Measurements from ENCODE around the gene PPP1R13L.
"Not testable (repeated sequence)": the region's sequence is repeated elsewhere in the genome, so short reads cannot be mapped to it uniquely, and the experiment has no call there.

The PPP1R13L gene

DNA sequence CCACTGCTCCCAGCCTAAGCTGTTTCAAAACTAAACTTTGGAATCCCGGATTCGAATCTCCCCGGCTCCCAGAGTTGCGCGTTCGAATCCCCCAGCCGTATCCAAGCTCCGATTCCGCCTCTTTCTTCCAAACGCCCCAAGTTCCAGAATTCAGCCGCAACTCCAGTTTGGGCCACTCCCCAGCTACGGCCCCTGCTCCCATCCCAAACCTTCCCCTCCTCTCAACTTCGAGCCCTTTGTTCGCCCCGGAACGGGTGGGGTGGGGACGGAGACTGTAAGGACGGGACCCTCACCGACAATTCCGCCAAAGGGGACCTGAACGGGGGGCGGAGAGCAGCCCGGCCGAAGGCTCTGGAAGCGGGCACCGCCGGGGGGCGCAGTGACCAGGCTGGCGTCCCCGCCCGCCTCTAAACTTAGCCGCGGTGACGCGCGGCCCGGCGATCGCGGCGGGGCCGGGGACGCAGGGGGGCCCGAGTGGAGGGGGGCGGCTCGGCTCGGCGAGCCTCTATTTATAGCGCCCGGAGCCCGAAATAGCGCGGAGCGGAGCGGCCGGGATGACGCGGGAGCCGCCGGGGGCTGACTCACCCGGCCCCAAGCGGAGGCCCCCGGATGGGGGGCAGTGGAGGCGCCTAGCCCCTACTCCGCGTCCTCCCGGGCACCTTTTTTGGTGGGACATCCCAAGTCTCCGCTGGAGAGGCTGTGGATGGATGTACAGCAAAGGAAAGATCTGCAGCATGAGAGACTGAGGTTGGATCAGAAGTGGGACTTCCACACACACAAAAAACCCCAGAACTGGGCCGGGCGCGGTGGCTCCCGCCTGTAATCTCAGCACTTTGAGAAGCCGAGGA lies 23.7 kb upstream of the PPP1R13L start:
- DNase-seq = peak; percentile 16

DNA sequence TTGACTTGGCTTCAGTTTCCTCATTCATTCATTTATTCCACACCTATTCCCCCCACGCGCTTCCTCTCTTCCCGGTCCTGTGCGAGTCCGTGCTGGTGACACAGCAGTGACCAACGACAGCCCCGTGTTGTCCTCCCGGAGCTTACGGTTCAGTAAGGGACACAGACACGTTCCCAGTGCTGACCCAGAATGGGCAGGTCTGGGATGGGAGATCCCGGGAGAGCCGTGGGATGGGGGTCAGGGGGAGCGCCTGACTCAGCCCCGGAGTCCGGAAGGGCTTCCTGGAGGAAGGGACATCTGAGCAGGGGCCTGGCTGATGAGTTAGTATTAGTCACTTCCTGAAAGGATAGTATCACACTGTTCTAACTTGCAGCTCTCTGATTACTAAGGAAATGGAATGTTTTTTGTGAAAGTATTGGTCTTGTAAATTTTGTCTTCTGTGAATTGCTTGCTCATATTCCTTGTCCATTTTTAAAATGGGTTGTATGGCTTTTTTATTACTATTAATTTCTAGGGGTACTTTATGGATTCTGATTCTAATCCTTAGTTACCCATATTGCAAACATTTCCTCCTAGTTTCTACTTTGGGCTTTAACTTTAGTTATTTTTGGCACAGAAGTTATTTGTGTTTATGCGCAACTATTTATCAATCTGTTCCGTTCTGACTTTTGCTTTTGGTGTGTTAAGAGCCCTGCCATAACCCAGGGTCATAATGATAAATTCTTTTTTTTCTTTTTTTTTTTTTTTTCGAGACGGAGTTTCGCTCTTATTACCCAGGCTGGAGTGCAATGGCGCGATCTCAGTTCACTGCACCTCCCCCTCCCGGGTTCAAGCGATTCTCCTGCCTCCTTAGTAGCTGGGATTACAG lies 19.6 kb upstream of the PPP1R13L start:
- peak; percentile 45 for DNase-seq

DNA sequence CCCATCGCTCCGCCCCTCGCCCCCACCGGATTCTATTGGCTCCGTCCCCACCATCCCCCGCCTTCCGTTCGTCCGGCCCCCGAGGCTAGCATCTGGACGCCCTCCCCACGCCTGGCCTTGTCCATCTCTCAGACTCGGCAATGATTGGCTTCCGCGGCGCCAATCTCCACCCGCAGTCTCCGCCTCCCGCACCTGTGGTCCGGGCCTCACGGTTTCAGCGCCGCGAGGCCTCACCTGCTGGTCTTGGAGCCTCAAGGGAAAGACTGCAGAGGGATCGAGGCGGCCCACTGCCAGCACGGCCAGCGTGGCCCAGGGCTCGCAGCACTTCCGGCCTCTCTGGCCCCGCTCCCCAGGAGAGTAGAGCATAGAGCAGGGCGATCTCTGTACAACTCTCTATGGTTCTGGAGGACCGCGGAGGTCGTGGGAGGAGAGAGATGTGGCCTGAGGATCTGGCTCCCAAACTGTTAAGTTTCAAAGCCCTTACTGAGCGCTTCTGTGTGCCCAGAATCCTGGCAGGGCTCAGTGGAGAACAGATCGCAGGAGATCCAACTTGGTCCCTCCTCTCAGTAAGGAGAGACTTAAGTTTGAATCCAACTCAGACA lies 18.8 kb upstream of the PPP1R13L start, which contains the start of gene ERCC1:
ERCC1 (minus strand) TSS at position 329 of the 602 bp plus-strand sequence. CDS start 543 bp downstream, outside the sequence.
- DNase-seq = peak; percentile 98

DNA sequence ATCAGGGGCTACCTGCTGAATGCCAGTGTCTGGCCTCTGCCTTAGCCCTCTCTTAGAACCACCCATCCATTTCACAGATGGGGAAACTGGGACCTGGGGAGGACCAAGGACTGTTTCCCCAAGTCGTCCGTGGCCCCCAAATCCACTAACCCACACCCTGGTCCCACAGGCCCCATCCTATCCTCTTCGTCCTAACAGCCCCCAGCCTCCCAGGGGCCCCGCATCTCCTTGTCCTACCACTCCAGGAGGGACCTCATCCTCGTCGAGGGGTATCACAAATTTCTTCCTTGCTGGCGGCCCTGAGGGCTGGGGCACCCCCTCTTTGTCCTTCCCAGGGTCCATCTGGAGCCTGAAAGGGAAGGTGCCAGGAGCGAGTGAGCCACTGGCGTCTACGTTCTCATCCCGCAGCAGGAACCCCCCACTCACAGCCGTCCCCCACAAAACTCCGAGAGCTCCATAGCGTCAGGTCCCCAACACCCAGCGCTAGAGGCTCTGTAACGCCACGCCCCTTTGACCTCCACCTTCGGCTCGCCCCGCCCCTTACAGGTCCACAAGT lies 18.2 kb upstream of the PPP1R13L start:
- no peak for DNase-seq

DNA sequence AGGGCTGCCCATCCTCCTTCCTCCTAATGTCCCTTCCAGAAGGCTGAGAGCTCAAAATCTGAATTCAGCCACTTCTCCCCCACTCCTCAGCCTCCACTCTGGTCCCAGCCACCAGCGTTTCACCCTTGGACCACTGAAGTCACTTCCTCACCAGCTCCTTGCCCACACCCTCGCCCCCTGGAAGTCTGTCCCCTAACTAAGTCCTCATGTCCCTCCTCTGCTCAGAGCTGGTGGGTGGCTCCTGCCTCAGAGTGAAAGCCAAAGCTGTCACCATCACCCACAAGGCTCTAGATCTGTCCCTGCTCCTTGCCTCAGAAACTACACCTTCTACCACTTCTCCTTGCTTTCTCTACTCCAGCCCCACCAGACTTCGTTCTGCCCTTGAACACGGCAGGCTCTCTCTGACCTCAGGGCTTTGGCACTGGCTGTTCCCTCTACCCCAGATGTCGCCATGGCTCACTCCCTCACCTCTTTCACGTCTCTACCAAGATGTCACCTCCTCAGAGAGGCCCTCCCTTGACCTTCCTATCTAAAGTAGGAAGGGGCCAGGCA lies 17.2 kb upstream of the PPP1R13L start:
- no peak for DNase-seq

DNA sequence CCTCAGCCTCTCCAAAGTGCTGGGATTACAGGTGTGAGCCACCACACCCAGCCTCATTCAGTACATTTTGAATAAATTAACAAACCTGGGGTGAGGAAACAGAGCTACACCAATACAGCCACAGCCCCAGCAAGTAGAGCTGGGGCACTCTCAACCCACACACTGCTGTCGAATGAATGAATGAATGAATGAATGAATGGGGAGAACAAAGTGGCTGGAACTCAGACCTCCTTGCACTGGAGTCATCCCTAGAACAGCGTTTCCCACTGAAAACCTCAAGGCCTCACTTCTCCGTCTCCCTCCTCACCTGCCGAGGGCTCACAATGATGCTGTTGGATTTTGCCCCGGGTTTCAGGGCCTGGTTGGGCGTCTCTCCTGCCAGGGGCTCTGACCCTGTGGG lies 16.0 kb upstream of the PPP1R13L start:
- DNase-seq = no peak

DNA sequence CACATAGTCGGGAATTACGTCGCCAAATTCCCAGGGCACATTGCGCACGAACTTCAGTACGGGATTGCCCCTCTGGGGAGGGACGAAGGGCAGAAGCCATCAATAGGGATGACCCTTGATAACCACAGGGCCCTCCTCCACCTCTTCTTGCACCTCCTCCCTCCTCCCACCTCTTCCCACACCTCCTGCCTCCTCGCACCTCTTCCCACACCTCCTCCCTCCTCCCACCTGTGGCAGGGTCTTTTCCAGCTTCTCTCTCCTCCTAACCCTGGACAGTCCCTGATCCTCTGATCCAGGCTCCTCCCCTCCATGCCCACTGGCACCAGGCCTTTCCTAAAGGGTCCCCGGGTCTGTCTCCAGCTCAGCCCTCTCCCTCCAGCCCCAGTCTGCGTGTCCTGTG lies 15.5 kb upstream of the PPP1R13L start:
- no peak for DNase-seq

DNA sequence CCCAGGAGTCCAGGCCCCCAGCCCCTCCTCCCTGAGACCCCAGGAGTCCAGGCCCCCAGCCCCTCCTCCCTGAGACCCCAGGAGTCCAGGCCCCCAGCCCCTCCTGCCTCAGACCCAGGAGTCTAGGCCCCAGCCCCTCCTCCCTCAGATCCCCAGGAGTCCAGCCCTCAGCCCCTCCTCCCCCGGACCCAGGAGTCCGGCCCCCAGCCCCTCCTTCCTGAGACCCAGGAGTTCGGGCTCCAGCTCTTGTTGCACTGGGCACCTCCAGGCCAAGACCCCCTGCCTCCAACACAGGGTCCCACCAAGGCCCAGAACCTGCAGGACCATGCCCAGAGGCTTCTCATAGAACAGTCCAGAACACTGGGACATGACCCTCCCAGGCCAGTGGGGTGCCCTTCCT lies 15.0 kb upstream of the PPP1R13L start:
- no peak for DNase-seq

DNA sequence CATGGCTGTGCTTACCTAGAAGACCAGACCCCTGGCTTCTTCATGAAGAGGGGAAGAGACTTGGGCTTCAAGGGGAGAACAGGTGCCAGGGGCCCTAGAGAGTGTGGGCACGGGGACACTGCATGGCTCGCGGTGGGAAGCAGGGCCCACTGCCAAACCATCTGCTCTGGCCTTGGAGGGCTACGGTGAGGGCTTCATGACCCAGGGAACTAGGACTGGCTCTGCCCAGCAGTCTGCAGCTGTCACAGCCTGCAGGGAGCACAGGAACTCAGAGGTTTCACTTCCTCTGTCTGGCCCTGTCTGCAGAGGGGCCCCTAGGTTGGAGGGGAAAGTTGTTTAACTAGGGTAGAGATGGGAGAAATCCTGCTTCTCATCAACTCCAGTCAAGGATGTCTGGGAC lies 14.5 kb upstream of the PPP1R13L start:
- peak; percentile 92 for DNase-seq

DNA sequence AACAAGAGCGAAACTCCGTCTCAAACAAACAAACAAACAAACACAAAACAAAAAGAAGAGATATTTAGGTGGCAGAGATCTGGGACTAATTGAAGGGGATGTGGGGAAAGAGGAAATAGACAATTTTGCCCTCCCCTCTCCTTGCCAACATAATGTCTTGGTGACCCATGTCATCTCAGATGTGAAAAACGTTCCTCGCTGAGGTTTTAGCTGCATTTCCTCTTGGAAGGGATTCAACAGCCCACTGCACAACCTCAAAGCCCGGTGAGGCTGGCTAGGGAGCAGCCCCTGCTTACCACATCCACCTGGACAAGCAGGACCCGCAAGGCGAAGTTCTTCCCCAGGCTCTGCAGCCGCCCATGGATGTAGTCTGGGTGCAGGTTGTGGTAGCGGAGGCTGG lies 13.9 kb upstream of the PPP1R13L start:
- peak; percentile 76 for DNase-seq

DNA sequence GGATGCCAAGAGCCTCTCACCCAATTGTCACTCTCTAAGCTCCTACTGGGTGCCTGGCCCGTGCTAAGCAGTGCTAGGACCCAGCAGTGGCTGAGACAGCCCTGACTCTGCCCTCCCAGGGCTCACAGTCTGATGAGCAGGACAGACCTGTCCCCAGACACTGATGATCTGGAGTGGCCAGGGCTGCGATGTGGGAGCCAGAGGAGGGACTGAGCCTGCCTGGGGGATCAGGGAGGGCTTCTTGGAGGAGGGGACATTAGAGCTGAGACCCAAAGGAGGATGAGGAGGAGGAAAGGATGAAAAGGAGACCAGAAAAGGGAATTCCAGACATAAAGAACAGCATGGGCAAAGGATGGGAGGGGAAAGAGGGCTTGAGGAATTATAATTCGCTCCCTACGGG lies 12.3 kb upstream of the PPP1R13L start:
- no peak for DNase-seq

DNA sequence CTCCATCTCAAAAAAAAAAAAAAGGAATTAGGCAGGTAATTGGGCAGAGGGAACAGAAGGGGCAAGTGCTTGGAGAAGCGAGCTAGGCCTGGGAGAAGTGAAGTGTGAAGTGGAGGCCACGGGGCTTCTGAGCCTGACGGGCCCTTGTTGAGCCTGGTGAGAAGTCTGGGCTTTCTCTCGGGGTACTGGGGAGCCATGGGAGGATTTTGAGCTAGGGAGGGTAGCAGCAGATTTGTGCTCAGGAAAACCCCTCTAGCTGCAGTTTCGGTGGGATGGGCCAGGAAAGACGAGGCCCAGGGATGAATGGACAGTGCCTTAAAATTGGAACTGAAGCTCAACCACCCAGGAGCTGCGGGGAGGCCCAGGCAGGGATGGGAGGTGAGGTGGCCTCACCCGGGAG lies 9.6 kb upstream of the PPP1R13L start:
- DNase-seq = no peak

DNA sequence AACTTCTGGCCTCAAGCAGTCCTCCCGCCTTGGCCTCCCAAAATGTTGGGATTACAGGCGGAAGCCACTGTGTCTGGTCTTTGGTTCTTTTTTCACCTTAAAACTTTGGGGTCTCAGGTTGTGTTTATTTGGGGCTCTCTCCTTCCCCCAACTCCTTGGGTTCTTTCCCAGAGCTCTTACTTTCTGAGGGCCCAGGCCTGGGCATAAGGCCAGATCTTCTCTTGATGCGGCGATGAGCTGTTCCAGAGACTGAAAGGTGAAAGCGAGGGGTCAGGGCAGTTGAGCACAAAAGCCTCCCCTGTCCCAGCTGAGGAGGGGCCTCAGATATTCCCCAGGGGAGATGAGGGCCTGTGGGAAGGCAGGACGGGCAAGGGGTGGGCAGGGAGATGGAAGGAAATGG lies 8.6 kb upstream of the PPP1R13L start:
- no peak for DNase-seq

DNA sequence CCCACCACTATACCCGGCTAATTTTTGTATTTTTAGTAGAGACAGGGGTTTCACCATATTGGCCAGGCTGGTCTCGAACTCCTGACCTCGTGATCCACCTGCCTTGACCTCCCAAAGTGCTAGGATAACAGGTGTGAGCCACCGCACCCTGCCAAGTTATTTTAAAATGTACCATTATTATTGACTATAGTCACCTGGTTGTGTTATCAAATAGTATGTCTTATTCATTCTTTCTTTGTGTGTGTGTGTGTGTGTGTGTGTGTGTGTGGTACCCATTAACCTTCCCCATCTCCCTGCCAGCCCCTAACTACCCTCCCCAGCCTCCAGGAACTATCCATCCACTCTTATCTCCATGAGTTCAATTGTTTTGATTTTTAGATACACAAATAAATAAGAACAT lies 5.5 kb upstream of the PPP1R13L start:
- not testable (repeated sequence) for DNase-seq

DNA sequence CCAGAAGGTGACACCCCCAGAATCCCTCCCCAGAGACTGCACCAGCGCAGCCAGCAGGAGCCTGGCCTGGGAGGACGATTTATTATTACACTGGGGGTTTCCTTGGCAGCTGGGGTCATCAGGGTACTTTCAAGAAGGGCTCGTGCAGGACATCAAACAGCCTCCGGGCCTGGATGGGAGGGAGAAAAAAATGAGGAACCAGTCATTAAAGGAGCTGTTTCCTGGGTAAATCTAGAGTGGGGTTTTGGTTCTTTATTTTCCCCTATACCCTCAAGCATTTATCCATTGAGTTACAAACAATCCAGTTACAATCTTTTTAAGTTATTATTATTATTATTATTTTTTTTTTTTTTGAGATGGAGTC lies 4.7 kb upstream of the PPP1R13L start:
- no peak for DNase-seq

DNA sequence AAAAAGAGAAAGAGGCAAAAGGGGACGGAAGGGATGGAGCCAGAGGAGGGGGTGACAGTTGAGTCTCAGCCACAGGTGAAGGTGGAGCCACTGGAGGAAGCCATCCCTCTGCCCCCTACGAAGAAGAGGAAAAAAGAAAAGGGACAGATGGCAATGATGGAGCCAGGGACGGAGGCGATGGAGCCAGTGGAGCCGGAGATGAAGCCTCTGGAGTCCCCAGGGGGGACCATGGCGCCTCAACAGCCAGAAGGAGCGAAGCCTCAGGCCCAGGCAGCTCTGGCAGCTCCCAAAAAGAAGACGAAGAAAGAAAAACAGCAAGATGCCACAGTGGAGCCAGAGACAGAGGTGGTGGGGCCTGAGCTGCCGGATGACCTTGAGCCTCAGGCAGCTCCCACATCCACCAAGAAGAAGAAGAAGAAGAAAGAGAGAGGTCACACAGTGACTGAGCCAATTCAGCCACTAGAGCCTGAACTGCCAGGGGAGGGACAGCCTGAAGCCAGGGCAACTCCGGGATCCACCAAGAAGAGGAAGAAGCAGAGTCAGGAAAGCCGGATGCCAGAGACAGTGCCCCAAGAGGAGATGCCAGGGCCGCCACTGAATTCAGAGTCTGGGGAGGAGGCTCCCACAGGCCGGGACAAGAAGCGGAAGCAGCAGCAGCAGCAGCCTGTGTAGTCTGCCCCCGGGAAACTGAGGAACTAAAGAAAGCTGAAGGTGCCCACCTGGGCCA lies 4.1 kb upstream of the PPP1R13L start:
- no peak for DNase-seq

DNA sequence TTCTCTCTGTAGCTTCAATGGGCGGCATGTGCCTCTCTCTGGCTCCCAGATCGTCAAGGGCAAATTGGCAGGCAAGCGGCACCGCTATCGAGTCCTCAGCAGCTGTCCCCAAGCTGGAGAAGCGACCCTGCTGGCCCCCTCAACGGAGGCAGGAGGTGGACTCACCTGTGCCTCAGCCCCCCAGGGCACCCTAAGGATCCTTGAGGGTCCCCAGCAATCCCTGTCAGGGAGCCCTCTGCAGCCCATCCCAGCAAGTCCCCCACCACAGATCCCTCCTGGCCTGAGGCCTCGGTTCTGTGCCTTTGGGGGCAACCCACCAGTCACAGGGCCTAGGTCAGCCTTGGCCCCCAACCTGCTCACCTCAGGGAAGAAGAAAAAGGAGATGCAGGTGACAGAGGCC lies 3.3 kb upstream of the PPP1R13L start:
- DNase-seq = no peak

DNA sequence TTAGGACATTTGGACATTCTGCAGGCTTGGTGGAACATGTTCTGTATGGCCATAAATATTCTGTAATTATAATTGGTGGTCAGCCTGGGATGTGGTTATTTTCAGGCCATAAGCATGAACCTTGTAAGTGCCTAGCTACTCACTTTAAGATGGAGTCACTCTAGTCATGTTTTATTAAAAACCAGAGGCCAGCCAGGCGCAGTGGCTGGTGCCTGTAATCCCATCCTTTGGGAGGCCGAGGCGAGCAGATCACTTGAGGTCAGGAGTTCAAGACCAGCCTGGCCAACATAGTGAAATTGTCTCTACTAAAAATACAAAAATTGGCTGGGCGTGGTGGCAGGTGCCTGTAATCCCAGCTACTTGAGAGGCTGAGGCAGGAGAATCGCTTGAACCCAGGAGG lies 2.7 kb upstream of the PPP1R13L start:
- DNase-seq = not testable (repeated sequence)

DNA sequence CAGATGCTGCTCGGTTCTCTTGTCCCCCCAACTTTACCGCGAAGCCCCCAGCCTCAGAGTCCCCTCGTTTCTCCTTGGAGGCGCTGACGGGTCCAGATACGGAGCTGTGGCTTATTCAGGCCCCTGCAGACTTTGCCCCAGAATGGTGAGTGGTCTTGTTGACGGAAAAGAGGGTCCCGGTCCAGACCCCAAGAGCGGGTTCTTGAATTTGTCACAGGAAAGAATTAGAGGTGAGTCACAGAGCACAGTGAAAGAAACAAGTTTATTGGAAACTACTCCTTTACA lies 2.2 kb upstream of the PPP1R13L start:
- DNase-seq = no peak

DNA sequence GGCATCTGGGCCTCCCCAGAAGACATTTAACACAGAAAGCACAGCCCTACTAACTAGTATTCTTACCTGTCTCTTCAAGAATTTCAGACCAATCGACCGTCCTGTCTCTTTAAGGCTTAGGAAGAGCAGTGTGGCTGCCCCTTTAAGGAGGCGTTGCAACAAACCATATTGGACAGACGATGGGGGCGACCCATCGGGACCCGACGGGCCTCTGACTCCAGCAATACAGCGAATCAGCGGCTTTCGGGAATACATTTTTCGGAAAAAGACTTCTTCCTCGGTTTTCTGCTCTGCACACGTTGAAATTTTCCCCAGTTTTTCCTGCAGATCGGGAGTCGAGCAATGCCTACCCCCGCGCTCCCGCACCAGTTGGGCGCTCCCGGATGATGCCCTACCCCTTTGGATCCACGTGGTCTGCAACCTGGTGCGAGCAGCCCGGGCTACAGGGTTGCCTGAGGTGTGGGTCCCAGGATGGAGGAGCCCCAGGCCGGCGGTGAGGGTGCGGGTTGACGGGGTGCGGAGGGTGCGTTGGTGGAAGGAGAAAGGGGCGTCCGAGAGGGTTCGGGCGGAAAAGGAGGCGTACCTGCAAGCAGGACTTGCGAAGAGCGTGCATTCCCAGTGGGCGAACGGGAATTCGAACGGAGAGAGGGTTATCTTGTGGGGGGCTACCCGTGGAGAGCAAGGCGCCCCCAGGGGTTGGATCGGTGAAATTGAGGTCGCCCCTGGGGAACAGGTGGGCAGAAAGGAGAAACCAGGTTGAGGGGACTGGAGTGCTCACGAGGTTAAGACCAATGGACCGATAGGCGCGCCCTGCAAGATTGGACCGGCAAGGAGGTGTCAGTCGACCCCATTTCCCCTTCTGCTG lies 1.6 kb upstream of the PPP1R13L start, which contains the start of gene POLR1G:
POLR1G (plus strand) TSS at position 419 of the 865 bp plus-strand sequence; CDS start at position 472, 53 bp downstream.
- peak; percentile 84 for DNase-seq
